Measurements from ENCODE around the gene ART5.
"Not testable (repeated sequence)": the region's sequence is repeated elsewhere in the genome, so short reads cannot be mapped to it uniquely, and the experiment has no call there.

ART5 gene

DNA sequence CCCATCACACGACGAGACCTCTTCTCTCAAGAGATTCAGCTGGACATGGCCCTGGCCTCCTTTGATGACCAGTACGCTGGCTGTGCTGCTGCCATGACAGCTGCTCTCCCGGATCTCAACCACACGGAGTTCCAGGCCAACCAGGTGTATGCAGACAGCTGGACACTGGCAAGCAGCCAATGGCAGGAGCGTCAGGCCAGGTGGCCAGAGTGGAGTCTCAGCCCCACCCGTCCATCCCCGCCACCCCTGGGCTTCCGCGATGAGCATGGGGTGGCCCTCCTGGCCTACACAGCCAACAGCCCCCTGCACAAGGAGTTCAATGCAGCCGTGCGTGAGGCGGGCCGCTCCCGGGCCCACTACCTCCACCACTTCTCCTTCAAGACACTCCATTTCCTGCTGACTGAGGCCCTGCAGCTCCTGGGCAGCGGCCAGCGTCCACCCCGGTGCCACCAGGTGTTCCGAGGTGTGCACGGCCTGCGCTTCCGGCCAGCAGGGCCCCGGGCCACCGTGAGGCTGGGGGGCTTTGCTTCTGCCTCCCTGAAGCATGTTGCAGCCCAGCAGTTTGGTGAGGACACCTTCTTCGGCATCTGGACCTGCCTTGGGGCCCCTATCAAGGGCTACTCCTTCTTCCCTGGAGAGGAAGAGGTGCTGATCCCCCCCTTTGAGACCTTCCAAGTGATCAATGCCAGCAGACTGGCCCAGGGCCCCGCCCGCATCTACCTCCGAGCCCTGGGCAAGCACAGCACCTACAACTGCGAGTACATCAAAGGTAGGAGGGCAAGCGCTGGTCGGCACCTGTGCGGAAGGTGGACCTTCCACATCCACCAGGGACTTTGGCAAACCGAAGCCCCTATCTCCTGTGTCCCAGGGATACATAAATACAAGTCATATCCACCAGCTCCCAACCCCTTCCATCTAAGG, 18.1 kb upstream of the ART5 start:
- in situ Hi-C loops (cut with HindIII; ENCODE audit: low sequenced_read_pairs), result no loop called here
- TF ChIP-seq, protein P1, sequence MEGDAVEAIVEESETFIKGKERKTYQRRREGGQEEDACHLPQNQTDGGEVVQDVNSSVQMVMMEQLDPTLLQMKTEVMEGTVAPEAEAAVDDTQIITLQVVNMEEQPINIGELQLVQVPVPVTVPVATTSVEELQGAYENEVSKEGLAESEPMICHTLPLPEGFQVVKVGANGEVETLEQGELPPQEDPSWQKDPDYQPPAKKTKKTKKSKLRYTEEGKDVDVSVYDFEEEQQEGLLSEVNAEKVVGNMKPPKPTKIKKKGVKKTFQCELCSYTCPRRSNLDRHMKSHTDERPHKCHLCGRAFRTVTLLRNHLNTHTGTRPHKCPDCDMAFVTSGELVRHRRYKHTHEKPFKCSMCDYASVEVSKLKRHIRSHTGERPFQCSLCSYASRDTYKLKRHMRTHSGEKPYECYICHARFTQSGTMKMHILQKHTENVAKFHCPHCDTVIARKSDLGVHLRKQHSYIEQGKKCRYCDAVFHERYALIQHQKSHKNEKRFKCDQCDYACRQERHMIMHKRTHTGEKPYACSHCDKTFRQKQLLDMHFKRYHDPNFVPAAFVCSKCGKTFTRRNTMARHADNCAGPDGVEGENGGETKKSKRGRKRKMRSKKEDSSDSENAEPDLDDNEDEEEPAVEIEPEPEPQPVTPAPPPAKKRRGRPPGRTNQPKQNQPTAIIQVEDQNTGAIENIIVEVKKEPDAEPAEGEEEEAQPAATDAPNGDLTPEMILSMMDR (IDR thresholded peaks at IDR 0.05; ENCODE audit: low read depth, low read length, missing control alignments), result no peak
- no peak for DNase-seq (ENCODE audit: low read depth)
- H3K4me3 ChIP-seq (ENCODE audit: low read depth, low read length), result no peak overlapping the region

DNA sequence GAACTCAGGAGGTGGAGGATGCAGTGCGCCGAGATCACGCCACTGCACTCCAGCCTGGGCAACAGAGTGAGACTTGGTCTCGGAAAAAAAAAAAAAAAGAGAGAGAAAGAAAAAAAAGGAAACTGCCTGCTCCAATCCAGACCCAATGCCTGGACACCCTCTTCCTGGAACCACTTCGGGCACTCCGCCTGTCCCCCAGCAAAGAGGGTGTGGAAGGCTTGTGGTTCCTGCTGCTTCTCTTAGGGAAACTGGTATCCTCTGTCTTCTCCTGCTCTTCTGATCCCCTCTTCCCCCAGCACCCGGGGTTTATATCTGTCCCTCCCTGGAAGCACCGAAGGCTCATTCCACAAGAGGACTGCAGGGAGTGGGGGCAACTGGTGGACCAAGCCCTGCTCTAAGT, 16.5 kb upstream of the ART5 start:
- no peak for DNase-seq (ENCODE audit: low read depth)
- TF ChIP-seq, protein P1 (IDR thresholded peaks at IDR 0.05; ENCODE audit: low read depth, low read length, missing control alignments), result no peak

DNA sequence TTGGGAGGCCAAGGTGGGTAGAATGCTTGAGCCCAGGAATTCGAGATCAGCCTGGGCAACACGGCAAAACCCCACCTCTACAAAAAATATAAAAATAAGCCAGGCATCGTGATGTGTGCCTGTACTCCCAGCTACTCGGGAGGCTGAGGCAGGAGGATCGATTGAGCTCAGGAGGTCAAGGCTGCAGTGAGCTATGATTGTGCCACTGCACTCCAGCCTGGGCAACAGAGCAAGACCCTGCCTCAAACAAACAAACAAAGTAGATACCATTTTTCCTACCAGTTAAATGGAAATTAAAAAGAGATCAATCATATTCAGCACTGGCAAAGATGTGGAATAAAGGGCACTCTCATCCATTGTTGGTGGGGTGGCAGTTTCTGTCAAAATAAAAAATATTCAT, 15.5 kb upstream of the ART5 start:
- in situ Hi-C loops (cut with HindIII; ENCODE audit: low sequenced_read_pairs); H3K4me3 ChIP-seq (ENCODE audit: low read depth, low read length); DNase-seq (ENCODE audit: low read depth): not testable (repeated sequence)

More for the DNA sequence above, 16.5 kb upstream of the ART5 start:
- in situ Hi-C loops (cut with HindIII; ENCODE audit: low sequenced_read_pairs), result no loop called here
- no peak overlapping the region for H3K4me3 ChIP-seq (ENCODE audit: low read depth, low read length)

DNA sequence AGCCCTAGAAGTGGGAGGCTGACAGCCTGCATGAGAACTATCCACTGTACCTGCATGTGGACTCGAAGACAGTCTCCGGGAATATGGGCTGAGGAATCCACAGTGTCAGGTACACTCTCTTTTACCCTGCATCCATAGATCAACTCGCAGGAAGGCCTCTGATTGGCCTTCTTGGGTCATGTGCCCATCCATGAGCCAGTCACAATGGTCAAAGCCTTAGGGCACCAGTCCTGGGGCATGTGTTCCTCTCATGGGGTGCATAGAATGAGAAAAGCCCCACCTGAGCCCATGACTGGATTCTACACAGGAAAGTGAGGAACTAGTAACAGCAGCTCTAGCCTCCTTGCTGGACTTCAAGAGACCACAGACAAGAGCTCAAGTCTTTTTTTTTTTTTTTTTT, 13.8 kb upstream of the ART5 start:
- in situ Hi-C loops (cut with HindIII; ENCODE audit: low sequenced_read_pairs), result no loop called here
- TF ChIP-seq, protein P1 (IDR thresholded peaks at IDR 0.05; ENCODE audit: low read depth, low read length, missing control alignments), result no peak
- no peak for DNase-seq (ENCODE audit: low read depth)
- no peak overlapping the region for H3K4me3 ChIP-seq (ENCODE audit: low read depth, low read length)

DNA sequence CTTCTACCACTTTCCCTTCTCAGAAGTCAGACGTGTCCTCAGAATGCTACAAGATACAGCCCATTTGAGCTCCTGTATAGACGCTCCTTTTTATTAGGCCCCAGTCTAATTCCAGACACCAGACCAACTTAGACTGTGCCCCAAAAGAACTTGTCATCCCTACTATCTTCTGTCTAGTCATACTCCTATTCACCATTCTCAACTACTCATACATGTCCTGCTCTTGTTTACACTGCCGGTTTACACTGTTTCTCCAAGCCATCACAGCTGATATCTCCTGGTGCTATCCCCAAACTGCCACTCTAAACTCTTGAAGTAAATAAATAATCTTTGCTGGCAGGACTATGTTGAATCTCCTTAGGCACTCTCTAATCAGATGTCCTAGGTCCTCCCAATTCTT, 10.7 kb upstream of the ART5 start:
- DNase-seq (ENCODE audit: low read depth); H3K4me3 ChIP-seq (ENCODE audit: low read depth, low read length); in situ Hi-C loops (cut with HindIII; ENCODE audit: low sequenced_read_pairs): not testable (repeated sequence)

DNA sequence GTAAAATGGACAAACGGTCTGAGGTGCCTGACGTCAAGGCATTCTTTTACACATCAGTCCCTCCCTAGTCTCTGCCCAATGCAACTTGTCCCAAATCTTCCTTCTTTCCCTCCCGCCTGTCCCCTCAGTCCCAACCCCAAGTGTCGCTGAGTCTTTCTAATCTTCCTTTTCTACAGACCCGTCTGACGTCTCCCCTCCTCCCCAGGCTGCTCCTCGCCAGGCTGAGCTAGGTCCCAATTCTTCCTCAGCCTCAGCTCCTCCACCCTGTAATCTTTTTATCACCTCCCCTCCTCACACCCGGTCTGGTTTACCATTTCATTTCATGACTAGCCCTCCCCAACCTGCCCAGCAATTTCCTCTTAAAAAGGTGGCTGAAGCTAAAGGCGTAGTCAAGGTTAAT, 7.6 kb upstream of the ART5 start:
- in situ Hi-C loops (cut with HindIII; ENCODE audit: low sequenced_read_pairs); DNase-seq (ENCODE audit: low read depth); H3K4me3 ChIP-seq (ENCODE audit: low read depth, low read length): not testable (repeated sequence)

DNA sequence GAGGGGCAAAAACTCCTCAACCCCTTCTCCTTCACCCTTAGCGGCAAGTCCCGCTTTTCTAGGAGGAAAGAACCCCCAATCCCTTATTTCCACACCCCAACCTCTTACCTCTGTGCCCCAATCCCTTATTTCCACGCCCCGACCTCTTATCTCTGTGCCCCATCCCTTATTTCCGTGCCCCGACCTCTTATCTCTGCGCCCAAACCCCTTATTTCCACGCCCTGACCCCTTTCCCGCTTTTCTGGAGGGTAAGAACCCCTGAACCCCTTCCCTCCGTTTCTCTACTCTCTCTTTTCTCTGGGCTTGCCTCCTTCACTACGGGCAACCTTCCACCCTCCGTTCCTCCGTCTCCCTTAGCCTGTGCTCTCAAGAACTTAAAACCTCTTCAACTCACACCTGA, 7.1 kb upstream of the ART5 start:
- DNase-seq (ENCODE audit: low read depth); in situ Hi-C loops (cut with HindIII; ENCODE audit: low sequenced_read_pairs); H3K4me3 ChIP-seq (ENCODE audit: low read depth, low read length): not testable (repeated sequence)

DNA sequence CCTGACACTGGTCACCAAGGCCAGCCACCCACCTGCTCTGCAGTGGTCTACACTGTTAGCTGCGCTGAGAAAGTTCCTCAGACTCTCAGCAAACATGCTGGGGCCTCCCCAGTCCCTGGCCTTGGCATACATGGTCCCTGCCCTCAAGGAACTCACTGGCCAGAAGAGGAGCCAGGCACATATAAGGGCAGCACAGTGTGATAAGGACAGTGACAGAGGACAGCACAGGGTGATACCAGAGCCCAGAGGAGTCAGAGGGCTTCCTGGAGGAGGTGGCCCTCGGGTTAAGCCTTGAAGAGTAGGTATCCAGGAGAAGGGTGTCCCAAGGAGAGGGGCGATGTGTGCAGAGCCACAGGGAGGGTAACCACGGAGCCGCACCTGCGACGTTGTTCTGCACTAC, 3.8 kb upstream of the ART5 start:
- TF ChIP-seq, protein P1 (IDR thresholded peaks at IDR 0.05; ENCODE audit: low read depth, low read length, missing control alignments), result no peak
- in situ Hi-C loops (cut with HindIII; ENCODE audit: low sequenced_read_pairs), result no loop called here
- no peak overlapping the region for H3K4me3 ChIP-seq (ENCODE audit: low read depth, low read length)
- no peak for DNase-seq (ENCODE audit: low read depth)

DNA sequence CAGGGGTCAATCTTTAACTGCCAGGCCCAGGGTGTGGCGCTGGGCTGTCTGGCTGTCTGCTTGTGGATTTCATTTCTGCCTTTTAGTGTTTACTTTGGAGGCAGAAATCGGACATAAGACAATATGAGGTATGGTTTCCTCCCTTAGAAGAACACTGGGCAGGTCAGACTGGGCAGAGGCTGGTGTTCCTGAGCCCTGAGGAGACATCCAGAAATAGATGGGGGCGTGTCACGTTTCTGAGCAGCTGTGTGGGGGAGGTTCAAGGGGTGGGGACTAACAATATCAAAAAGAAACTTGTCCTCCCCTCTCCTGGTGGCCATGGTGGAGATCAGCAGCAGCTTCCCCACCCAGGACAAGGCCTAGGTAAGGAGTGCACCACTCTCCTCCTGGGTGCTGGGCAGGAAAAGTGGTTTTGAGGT, 3.0 kb upstream of the ART5 start, which contains the start of gene ART1:
TSS of gene ART1 (plus strand) at position 312 of the 419 bp plus-strand sequence. CDS start 14,086 bp downstream, outside the sequence.
- no peak for DNase-seq (ENCODE audit: low read depth)
- in situ Hi-C loops (cut with HindIII; ENCODE audit: low sequenced_read_pairs), result no loop called here
- no peak within 1 kb of the TSS for H3K4me3 ChIP-seq (ENCODE audit: low read depth, low read length)
- TF ChIP-seq, protein P1 (IDR thresholded peaks at IDR 0.05; ENCODE audit: low read depth, low read length, missing control alignments), result no peak

DNA sequence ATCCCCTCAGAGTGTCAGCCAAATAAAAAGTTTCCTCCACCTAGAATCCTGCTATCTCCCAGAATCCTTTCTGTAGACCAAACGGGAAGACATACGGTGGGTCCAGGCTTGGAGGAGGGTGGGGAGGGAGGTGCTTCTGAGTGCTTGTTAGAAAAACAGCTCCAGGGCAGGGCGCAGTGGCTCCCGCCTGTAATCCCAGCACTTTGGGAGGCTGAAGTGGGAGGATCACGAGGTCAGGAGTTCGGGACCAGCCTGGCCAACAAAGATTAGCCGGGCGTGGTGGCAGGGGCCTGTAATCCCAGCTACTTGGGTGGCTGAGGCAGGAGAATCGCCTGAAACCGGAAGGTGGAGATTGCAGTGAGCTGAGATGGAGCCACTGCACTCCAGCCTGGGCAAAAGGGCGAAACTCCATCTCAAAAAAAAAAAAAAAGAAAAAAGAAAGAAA, 1.3 kb upstream of the ART5 start:
- DNase-seq (ENCODE audit: low read depth); in situ Hi-C loops (cut with HindIII; ENCODE audit: low sequenced_read_pairs): not testable (repeated sequence)
- H3K4me3 ChIP-seq (ENCODE audit: low read depth, low read length), result peak overlapping the region; percentile 53

Data from astrocyte of the cerebellum (primary cell).